Measurements from ENCODE around the gene APPL1.
A peak's percentile ranks its signal among the peaks of the same experiment; 100 is the strongest.

The APPL1 gene

GRCh38 chr3:57227204-57227929 lies at the start of gene APPL1:
TSS of gene APPL1 (plus strand) at chr3:57227729. CDS start at chr3:57227884, 155 bp downstream.
- DNase-seq (ENCODE audit: low spot score), result peak; percentile 97

GRCh38 chr3:57179580-57180410 lies 47.7 kb upstream of the APPL1 start:
- DNase-seq (ENCODE audit: low spot score), result no peak

GRCh38 chr3:57184526-57184925 lies 43.0 kb upstream of the APPL1 start:
- DNase-seq (ENCODE audit: low spot score), result no peak

- DNase-seq (ENCODE audit: low spot score), result no peak
These were observed 35.5 kb upstream of the APPL1 start for GRCh38 chr3:57192028-57192427.

- no peak for DNase-seq (ENCODE audit: low spot score)
These were observed 32.9 kb upstream of the APPL1 start for GRCh38 chr3:57194641-57195040.

- DNase-seq (ENCODE audit: low spot score), result no peak
These were observed 27.6 kb upstream of the APPL1 start, which contains the start of gene HESX1 for GRCh38 chr3:57199895-57200297. TSS of gene HESX1 (minus strand) at chr3:57199978. CDS start at chr3:57199918, 60 bp downstream.

GRCh38 chr3:57206423-57206822 lies 21.1 kb upstream of the APPL1 start:
- DNase-seq (ENCODE audit: low spot score), result no peak

GRCh38 chr3:57221883-57222282 lies 5.6 kb upstream of the APPL1 start:
- no peak for DNase-seq (ENCODE audit: low spot score)

- no peak for DNase-seq (ENCODE audit: low spot score)
These were observed 2.7 kb upstream of the APPL1 start for GRCh38 chr3:57224856-57225255.

- DNase-seq (ENCODE audit: low spot score), result no peak
These were observed 1.4 kb upstream of the APPL1 start for GRCh38 chr3:57226176-57226575.

GRCh38 chr3:57227930-57228751 lies 612 bp downstream of the APPL1 start:
- peak; percentile 76 for DNase-seq (ENCODE audit: low spot score)

GRCh38 chr3:57230006-57230405 lies 2.5 kb downstream of the APPL1 start:
- DNase-seq (ENCODE audit: low spot score), result no peak

GRCh38 chr3:57233799-57234198 lies 6.3 kb downstream of the APPL1 start:
- no peak for DNase-seq (ENCODE audit: low spot score)

- DNase-seq (ENCODE audit: low spot score), result no peak
These were observed 7.4 kb downstream of the APPL1 start for GRCh38 chr3:57234613-57235575.

GRCh38 chr3:57244946-57245345 lies 17.4 kb downstream of the APPL1 start:
- DNase-seq (ENCODE audit: low spot score), result no peak

GRCh38 chr3:57252404-57252803 lies 24.9 kb downstream of the APPL1 start:
- no peak for DNase-seq (ENCODE audit: low spot score)

GRCh38 chr3:57256844-57257243 lies 29.3 kb downstream of the APPL1 start:
- DNase-seq (ENCODE audit: low spot score), result no peak

- no peak for DNase-seq (ENCODE audit: low spot score)
These were observed 30.1 kb downstream of the APPL1 start for GRCh38 chr3:57257678-57258077.

- DNase-seq (ENCODE audit: low spot score), result no peak
These were observed 33.6 kb downstream of the APPL1 start for GRCh38 chr3:57261119-57261518.

GRCh38 chr3:57261929-57262328 lies 34.4 kb downstream of the APPL1 start:
- DNase-seq (ENCODE audit: low spot score), result no peak

- DNase-seq (ENCODE audit: low spot score), result no peak
These were observed 40.9 kb downstream of the APPL1 start for GRCh38 chr3:57268416-57268815.
